Measurements from ENCODE around the gene AAMDC.
"Not testable (repeated sequence)": the region's sequence is repeated elsewhere in the genome, so short reads cannot be mapped to it uniquely, and the experiment has no call there.

DNA sequence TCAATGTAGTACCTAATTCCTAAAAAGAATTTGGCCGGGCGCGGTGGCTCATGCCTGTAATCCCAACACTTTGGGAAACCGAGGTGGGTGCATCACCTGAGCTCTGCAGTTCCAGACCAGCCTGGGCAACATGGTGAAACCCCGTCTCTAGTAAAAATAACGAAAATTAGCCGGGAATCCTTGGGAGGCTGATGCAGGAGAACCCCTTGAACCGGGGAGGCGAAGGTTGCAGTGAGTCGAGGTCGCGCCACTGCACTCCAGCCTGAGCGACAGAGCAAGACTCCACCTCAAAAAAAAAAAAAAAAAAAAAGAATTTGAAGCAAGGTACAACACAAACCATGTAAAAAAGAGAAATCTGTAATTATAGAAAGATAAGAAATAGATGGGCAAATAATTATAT, 1.2 kb downstream of the AAMDC start:
- TF ChIP-seq EZH2 (IDR thresholded peaks at IDR 0.05); POLR2AphosphoS5 (IDR thresholded peaks at IDR 0.05; ENCODE audit: borderline replicate concordance, low read depth, low read length); FOXP2 (optimal IDR thresholded peaks at IDR 0.05; ENCODE audit: control extremely low read depth, extremely low read length, insufficient read depth): not testable (repeated sequence)
